ENCODE data around the gene PPM1D.
"Not testable (repeated sequence)": the region's sequence is repeated elsewhere in the genome, so short reads cannot be mapped to it uniquely, and the experiment has no call there.

Gene PPM1D

GRCh38 chr17:60606036-60606435 lies 6.0 kb downstream of the PPM1D start:
- DNase-seq (ENCODE audit: low read depth) = no peak
- TF ChIP-seq CTCF (IDR thresholded peaks at IDR 0.05; ENCODE audit: control insufficient read depth, insufficient read depth, low read depth, low read length, missing control alignments) = no peak

GRCh38 chr17:60610473-60610872 lies 10.5 kb downstream of the PPM1D start:
- DNase-seq (ENCODE audit: low read depth) = no peak
- TF ChIP-seq CTCF (IDR thresholded peaks at IDR 0.05; ENCODE audit: control insufficient read depth, insufficient read depth, low read depth, low read length, missing control alignments) = no peak

More at GRCh38 chr17:60606036-60606435, 6.0 kb downstream of the PPM1D start:
- no peak overlapping the region for H3K4me3 ChIP-seq (ENCODE audit: control insufficient read depth, low read depth, low read length)

GRCh38 chr17:60611321-60611720 lies 11.3 kb downstream of the PPM1D start:
- not testable (repeated sequence) for DNase-seq (ENCODE audit: low read depth); H3K4me3 ChIP-seq (ENCODE audit: control insufficient read depth, low read depth, low read length)

More at GRCh38 chr17:60610473-60610872, 10.5 kb downstream of the PPM1D start:
- H3K4me3 ChIP-seq (ENCODE audit: control insufficient read depth, low read depth, low read length) = no peak overlapping the region

DNA sequence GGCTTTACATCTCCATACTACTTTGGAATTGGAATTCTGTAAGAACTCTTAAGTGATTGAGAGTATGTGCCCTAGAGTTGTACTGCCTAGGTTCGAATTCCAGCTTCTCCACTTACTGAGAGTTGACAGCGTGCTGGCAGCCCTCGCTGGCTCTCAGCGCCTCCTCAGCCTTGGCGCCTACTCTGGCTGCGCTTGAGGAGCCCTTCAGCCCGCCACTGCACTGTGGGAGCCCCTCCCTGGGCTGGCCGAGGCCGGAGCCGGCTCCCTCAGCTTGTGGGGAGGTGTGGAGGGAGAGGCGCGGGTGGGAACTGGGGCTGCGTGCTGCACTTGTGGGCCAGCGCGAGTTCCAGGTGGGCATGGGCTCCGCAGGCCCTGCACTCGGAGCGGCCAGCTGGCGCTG lies 13.3 kb downstream of the PPM1D start:
- no peak for TF ChIP-seq CTCF (IDR thresholded peaks at IDR 0.05; ENCODE audit: control insufficient read depth, insufficient read depth, low read depth, low read length, missing control alignments)
- no peak overlapping the region for H3K4me3 ChIP-seq (ENCODE audit: control insufficient read depth, low read depth, low read length)
- DNase-seq (ENCODE audit: low read depth) = no peak

- not testable (repeated sequence) for H3K4me3 ChIP-seq (ENCODE audit: control insufficient read depth, low read depth, low read length); DNase-seq (ENCODE audit: low read depth)
Observed at GRCh38 chr17:60613796-60614195, 13.8 kb downstream of the PPM1D start.

- not testable (repeated sequence) for H3K4me3 ChIP-seq (ENCODE audit: control insufficient read depth, low read depth, low read length); DNase-seq (ENCODE audit: low read depth)
Observed at GRCh38 chr17:60614247-60614646, 14.3 kb downstream of the PPM1D start.

DNA sequence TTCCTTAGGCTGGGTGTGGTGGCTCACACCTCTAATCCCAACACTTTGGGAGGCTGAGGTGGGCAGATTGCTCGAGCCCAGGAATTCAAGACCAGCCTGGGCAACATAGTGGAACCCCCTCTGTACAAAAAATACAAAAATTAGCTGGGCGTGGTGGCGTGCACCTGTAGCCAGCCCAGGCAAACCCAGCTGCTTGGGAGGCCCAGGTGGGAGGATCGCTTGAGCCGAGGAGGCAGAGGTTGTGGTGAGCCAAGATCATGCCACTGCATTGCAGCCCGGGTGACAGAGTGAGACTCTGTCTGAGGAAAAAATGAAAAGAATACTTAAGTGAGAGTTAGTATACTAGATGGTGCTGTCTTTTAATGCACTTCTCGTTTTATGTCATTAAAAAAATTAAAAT lies 15.1 kb downstream of the PPM1D start:
- no peak for DNase-seq (ENCODE audit: low read depth)
- no peak overlapping the region for H3K4me3 ChIP-seq (ENCODE audit: control insufficient read depth, low read depth, low read length)
- TF ChIP-seq CTCF (IDR thresholded peaks at IDR 0.05; ENCODE audit: control insufficient read depth, insufficient read depth, low read depth, low read length, missing control alignments) = no peak

DNA sequence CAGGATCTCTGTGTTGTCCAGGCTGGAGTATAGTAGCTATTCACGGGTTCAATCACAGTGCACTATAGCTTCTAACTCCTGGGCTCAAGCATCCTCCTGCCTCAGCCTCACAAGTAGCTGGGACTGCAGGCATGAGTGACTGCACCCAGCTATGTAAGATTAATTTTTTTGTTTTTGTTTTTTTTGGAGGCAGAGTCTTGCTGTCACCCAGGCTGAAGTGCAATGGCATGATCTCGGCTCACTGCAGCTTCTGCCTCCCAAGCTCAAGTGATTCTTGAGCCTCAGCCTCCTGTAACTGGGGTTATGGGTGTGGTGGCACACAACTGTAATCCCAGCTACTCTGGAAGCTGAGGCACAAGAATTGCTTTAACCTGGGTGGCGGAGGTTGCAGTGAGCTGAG lies 15.8 kb downstream of the PPM1D start:
- no peak for DNase-seq (ENCODE audit: low read depth)
- H3K4me3 ChIP-seq (ENCODE audit: control insufficient read depth, low read depth, low read length) = no peak overlapping the region
- no peak for TF ChIP-seq CTCF (IDR thresholded peaks at IDR 0.05; ENCODE audit: control insufficient read depth, insufficient read depth, low read depth, low read length, missing control alignments)
